ENCODE measurements around the gene PDZD11. TPM values are rescaled to one million over a fixed set of nuclear protein-coding genes. Genes with fewer than 3 reads are reported as not detected.
"Not testable (repeated sequence)": the region's sequence is repeated elsewhere in the genome, so short reads cannot be mapped to it uniquely, and the experiment has no call there.

Gene PDZD11
- 61.9 TPM for polyA plus RNA-seq (2013, experiment 1 of 2; ENCODE audit: insufficient read length)
- polyA plus RNA-seq (2013, experiment 2 of 2; ENCODE audit: insufficient read length) = 64.5 TPM

GRCh38 chrX:70289793-70290770 is at the start of gene PDZD11, which contains the start of gene KIF4A:
TSS of gene PDZD11 (minus strand) at chrX:70289927. CDS start at chrX:70289341, 586 bp downstream.
TSS of gene KIF4A (plus strand) at chrX:70290104. CDS start at chrX:70290459, 355 bp downstream.
- peak; percentile 82 for DNase-seq

GRCh38 chrX:70338290-70338689 is 48.6 kb upstream of the PDZD11 start:
- DNase-seq = no peak

DNA sequence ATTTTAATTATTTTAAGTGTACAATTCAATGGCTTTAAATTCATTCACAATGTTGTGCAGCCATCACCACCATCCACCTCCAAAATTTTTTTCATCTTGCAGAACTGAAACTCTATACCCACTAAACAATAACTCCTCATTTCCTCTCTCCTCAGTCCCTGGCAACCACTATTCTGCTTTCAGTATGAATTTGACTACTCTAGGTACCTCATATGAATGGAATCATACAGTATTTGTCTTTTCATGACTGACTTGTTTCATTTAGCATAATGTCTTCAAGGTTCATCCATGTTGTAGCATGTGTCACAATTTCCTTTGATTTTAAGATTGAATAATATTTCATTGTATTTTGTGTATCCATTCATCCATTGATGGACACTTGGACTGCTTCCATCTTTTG is 47.0 kb upstream of the PDZD11 start:
- DNase-seq = no peak

GRCh38 chrX:70332600-70332999 is 42.9 kb upstream of the PDZD11 start:
- no peak for DNase-seq

DNA sequence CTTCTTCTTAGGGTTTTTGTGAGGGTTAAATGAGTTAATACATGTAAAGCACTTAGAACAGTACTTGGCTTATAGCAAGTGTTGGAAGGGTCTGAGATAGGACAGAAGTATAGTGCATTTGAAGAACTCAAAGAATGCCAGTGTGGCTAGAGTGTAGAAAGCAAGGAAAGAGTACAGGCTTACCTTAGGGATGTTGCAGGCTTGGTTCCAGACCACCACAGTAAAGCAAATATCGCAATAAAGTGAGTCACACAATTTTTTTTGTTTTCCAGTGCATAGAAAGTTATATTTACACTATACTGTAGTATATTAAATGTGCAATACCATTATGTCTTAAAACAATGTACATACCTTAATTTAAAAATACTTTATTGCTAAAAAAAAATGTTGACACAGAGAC is 41.4 kb upstream of the PDZD11 start:
- no peak for DNase-seq

- no peak for DNase-seq
These were observed 34.6 kb upstream of the PDZD11 start for GRCh38 chrX:70324326-70324725.

- DNase-seq = not testable (repeated sequence)
These were observed 33.9 kb upstream of the PDZD11 start for GRCh38 chrX:70323628-70324027.

DNA sequence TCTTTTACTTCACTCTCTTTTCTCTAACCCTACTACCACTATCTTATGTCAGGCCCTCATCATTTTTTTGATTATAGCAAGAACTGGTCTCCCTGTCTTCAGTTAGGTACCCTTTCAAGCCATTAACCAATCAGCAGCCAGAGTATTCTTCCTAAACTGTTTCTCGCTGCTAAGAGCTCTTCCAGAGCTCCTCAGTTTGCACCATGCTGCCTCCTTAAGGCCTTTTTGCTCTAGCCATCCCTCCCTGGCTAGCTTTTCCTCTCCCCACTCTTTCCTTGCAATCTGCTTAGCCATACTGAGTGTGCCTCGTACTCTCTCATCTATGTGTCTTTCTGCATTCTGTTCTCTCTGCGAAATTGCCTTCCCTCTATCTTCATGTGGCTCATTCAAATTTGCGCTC is 33.1 kb upstream of the PDZD11 start:
- no peak for DNase-seq

GRCh38 chrX:70313503-70313902 is 23.8 kb upstream of the PDZD11 start:
- DNase-seq = peak; percentile 50

- peak; percentile 2 for DNase-seq
These were observed 12.0 kb upstream of the PDZD11 start for GRCh38 chrX:70301716-70302115.

DNA sequence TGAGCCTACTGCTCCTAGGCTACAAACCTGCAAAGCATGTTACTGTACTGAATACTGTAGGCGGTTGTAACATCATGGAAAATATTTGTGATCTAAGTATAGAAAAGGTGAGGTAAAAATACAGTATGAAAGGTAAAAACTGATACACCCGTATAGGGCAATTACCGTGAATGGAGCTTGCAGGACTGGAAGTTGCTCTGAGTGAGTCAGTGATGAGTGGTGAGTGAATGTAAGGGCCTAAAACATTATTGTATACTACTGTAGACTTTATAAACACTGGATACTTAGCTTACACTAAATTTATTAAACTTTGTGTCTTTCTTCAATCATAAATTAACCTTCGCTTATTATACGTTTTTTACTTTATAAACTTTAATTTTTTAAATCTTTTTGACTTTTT is 3.9 kb upstream of the PDZD11 start:
- DNase-seq = no peak

GRCh38 chrX:70292788-70293187 is 3.1 kb upstream of the PDZD11 start:
- no peak for DNase-seq

- no peak for DNase-seq
These were observed 447 bp downstream of the PDZD11 start for GRCh38 chrX:70289168-70289792.

- DNase-seq = no peak
These were observed 7.8 kb downstream of the PDZD11 start, which contains the start of gene RAB41 for GRCh38 chrX:70281951-70282350. TSS of gene RAB41 (plus strand) at chrX:70282172. CDS start at chrX:70282218, 46 bp downstream.

GRCh38 chrX:70280573-70280972 is 9.2 kb downstream of the PDZD11 start:
- DNase-seq = no peak

DNA sequence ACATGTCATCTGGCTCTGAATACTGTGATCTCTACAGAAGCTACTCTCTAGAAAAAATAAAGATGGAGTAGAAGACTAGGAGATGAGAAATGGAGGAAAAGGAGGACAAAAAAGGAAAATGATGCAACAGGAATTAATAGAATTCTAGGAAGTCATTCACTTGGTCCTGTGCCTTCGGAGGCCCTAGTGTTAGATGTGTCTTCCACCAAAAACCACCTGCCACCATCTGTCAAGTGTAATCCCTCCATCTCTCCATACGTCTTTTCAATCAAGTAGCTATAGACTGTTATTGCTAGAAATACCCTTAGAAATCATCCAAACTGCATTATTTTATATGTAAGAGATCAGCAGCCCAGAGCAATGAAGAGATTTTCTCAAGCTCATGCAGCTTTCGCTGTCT is 10.6 kb downstream of the PDZD11 start:
- no peak for DNase-seq

DNA sequence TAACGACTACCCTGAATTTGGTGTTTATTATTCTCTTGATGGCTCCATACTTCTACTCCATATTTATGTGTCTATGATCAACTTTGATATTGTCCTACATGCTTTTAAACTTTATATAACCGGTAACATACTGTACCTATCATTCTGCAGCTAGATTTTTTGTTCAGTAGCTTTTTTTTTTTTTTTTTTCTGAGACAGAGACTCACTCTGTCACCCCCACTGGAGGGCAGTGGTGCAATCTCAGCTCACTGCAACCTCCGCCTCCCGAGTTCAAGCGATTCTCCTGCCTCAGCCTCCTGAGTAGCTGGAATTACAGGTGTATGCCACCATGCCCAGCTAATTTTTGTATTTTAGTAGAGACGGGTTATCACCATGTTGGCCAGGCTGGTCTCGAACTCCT is 15.7 kb downstream of the PDZD11 start:
- not testable (repeated sequence) for DNase-seq

DNA sequence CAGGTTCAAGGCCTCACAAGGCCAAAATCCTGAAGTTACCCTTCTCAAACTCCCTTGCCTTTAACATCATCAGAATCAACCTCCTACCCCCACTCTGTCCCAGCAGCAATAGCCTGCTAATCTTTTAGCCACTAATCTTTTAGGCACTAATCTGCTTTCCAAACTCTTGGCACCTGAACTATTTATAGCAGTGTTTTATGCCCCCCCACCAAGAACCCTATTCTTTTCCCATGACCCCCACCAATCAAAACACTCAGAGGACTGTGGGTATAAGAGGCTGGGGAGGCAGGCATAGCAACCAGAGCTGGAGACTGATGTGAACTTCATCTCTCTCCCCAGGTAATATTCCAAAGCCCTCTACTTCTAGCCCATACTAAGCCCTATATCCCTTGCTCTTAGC is 21.7 kb downstream of the PDZD11 start, which contains the start of gene ARR3:
Gene ARR3 (plus strand): TSS at position 301 of the 400 bp plus-strand sequence. CDS start 1,052 bp downstream, outside the sequence.
- DNase-seq = no peak

GRCh38 chrX:70264784-70265183 is 24.9 kb downstream of the PDZD11 start:
- peak; percentile 1 for DNase-seq

GRCh38 chrX:70262952-70263567 is 26.7 kb downstream of the PDZD11 start:
- DNase-seq = peak; percentile 23

- DNase-seq = no peak
These were observed 29.6 kb downstream of the PDZD11 start, which contains the start of gene P2RY4 for GRCh38 chrX:70260104-70260503. TSS of gene P2RY4 (minus strand) at chrX:70260204. CDS start at chrX:70259624, 580 bp downstream.

Measured in fibroblast of skin of scalp (primary cell).